K562 (cell line): ENCODE results near the gene AGAP1.

ENCODE experiments used
- CTCF ChIP-seq, 3 experiments: IDR thresholded peaks in 2 of 3; conservative IDR thresholded peaks in 1 of 3; 2 replicates each; pipeline ENCODE4 v1.5.1; 2011 to 2012; ENCODE audit warnings: low read length in 3 of 3, mild to moderate bottlenecking in 3 of 3, control low read depth in 2 of 3, improper control_type of control experiment in 1 of 3, inconsistent platforms in 1 of 3, low read depth in 1 of 3, mixed read lengths in 1 of 3, moderate library complexity in 1 of 3; ENCODE audit not compliant: insufficient read depth in 2 of 3
- E2F1 ChIP-seq: sonication (generic); formaldehyde crosslinking; IDR thresholded peaks from 2 replicates; pipeline ENCODE4 v1.8.1; 2023; ENCODE audit warnings: mild to moderate bottlenecking, missing genetic modification reagents, moderate library complexity
- GATA2 ChIP-seq: sonication (generic); formaldehyde crosslinking; IDR thresholded peaks from 2 replicates; pipeline ENCODE4 v1.4.0; 2020; ENCODE audit warnings: mild to moderate bottlenecking, missing genetic modification reagents
- POLR2AphosphoS5 ChIP-seq: IDR thresholded peaks from 2 replicates; pipeline ENCODE4 v1.6.1; 2011; ENCODE audit warnings: mild to moderate bottlenecking, low read depth, low read length, moderate library complexity; ENCODE audit not compliant: control insufficient read depth, insufficient read depth
- SRSF3 ChIP-seq: fragments of 200-400 bp; formaldehyde crosslinking; IDR thresholded peaks from 2 replicates; pipeline ENCODE4 v1.6.1; 2016; ENCODE audit warnings: mild to moderate bottlenecking, low read length, moderate library complexity; ENCODE audit not compliant: insufficient read depth
- USF1 ChIP-seq: sonication (generic); formaldehyde crosslinking; IDR thresholded peaks from 2 replicates; pipeline ENCODE4 v1.9.0; 2022; ENCODE audit warnings: mild to moderate bottlenecking, missing genetic modification reagents
- ZNF766 ChIP-seq: fragments of 200-800 bp; sonication (Bioruptor generic); conservative IDR thresholded peaks from 2 replicates; pipeline ENCODE4 v1.6.1; 2016; ENCODE audit warnings: missing genetic modification characterization, missing compliant biosample characterization

GRCh38 chr2:236014408-236015131 lies 520.7 kb downstream of the AGAP1 start:
- TF ChIP-seq SRSF3 = no peak
- TF ChIP-seq CTCF (IDR thresholded peaks at IDR 0.05 in 2 of 3, conservative IDR thresholded peaks at IDR 0.05 in 1 of 3; ENCODE audit: insufficient read depth in 2 of 3, low read depth in 1 of 3, low read length in 3 of 3) = no peak
- TF ChIP-seq USF1 (CRISPR knock-in tag) = no peak
- TF ChIP-seq E2F1 (CRISPR knock-in tag) = no peak
- no peak for TF ChIP-seq POLR2AphosphoS5
- TF ChIP-seq ZNF766 (CRISPR knock-in tag) = no peak
- TF ChIP-seq GATA2 = no peak
